KMS-11 (cell line): ENCODE data around the gene SELENOW.
"Not testable (repeated sequence)": the region's sequence is repeated elsewhere in the genome, so short reads cannot be mapped to it uniquely, and the experiment has no call there.

ENCODE experiments used
- H2AFZ ChIP-seq: fragments of 200-600 bp; sonication (generic); 2 replicates; pipeline ENCODE4 v1.6.1; 2016; ENCODE audit warnings: antibody characterized with exemption, mixed run types, low read depth
- H3K27ac ChIP-seq: fragments of 200-600 bp; sonication (generic); 2 replicates; pipeline ENCODE4 v1.6.1; 2016; ENCODE audit warnings: mild to moderate bottlenecking, mixed run types
- H3K27me3 ChIP-seq: fragments of 200-600 bp; sonication (generic); 2 replicates; pipeline ENCODE4 v1.6.1; 2017; ENCODE audit warnings: mild to moderate bottlenecking, low read depth, mixed run types, moderate library complexity; ENCODE audit not compliant: insufficient read depth
- H3K36me3 ChIP-seq: fragments of 200-600 bp; sonication (generic); 2 replicates; pipeline ENCODE4 v1.6.1; 2017; ENCODE audit warnings: mild to moderate bottlenecking, mixed run types; ENCODE audit not compliant: insufficient read depth
- H3K4me1 ChIP-seq: fragments of 200-600 bp; sonication (generic); 2 replicates; pipeline ENCODE4 v1.6.1; 2016; ENCODE audit warnings: mild to moderate bottlenecking, low read depth, mixed run types; ENCODE audit not compliant: poor library complexity, severe bottlenecking
- H3K4me2 ChIP-seq: fragments of 200-600 bp; sonication (generic); 2 replicates; pipeline ENCODE4 v1.7.0; 2016; ENCODE audit warnings: mild to moderate bottlenecking, mixed run types
- H3K4me3 ChIP-seq: fragments of 200-600 bp; sonication (generic); IDR thresholded peaks from 2 replicates; pipeline ENCODE4 v1.6.1; 2017; ENCODE audit warnings: low read depth, low read length, mixed read lengths; ENCODE audit not compliant: insufficient read depth
- H3K79me2 ChIP-seq: fragments of 200-600 bp; sonication (generic); 2 replicates; pipeline ENCODE4 v1.6.1; 2016; ENCODE audit warnings: low read depth, mixed run types; ENCODE audit not compliant: insufficient read depth
- H3K9ac ChIP-seq: fragments of 200-600 bp; sonication (generic); 2 replicates; pipeline ENCODE4 v1.6.1; 2016; ENCODE audit warnings: mild to moderate bottlenecking, mixed run types
- H4K20me1 ChIP-seq: fragments of 200-600 bp; sonication (generic); 2 replicates; pipeline ENCODE4 v1.6.1; 2016; ENCODE audit warnings: mild to moderate bottlenecking, mixed run types; ENCODE audit not compliant: insufficient read depth
- TF ChIP-seq, protein P1 (sequence below): fragments of 200-600 bp; sonication (generic); conservative IDR thresholded peaks from 2 replicates; pipeline ENCODE4 v1.6.1; 2017; ENCODE audit warnings: low read depth, mild to moderate bottlenecking, antibody characterized with exemption, low read length, moderate library complexity, mixed read lengths

The SELENOW gene

DNA sequence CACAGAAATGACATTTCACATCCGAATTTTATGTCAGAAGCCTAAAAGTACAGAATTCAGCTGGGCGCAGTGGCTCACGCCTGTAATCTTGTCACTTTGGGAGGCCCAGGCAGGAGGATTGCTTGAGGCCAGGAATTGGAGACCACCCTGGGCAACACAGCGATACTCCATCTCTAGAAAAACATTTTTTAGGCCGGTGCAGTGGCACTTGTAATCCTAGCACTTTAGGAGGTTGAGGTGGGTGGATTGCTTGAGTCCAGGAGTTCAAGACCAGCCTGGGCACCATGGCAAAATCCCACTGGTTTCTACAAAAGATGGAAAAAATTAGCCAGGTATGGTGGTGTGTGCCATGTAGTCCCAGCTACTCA lies 17.9 kb upstream of the SELENOW start:
- TF ChIP-seq, protein P1, sequence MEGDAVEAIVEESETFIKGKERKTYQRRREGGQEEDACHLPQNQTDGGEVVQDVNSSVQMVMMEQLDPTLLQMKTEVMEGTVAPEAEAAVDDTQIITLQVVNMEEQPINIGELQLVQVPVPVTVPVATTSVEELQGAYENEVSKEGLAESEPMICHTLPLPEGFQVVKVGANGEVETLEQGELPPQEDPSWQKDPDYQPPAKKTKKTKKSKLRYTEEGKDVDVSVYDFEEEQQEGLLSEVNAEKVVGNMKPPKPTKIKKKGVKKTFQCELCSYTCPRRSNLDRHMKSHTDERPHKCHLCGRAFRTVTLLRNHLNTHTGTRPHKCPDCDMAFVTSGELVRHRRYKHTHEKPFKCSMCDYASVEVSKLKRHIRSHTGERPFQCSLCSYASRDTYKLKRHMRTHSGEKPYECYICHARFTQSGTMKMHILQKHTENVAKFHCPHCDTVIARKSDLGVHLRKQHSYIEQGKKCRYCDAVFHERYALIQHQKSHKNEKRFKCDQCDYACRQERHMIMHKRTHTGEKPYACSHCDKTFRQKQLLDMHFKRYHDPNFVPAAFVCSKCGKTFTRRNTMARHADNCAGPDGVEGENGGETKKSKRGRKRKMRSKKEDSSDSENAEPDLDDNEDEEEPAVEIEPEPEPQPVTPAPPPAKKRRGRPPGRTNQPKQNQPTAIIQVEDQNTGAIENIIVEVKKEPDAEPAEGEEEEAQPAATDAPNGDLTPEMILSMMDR, result no peak
- Histone ChIP-seq H3K36me3 (peaks cover 10% of the 10 kb centered on the region; the same call in 1 of the 2 replicates), H3K4me2 (no peak overlapping the region), H2AFZ (no peak overlapping the region), H3K4me1 (peaks cover 5% of the 10 kb centered on the region), H3K27me3 (no peaks in the 10 kb centered on the region; the same call in 1 of the 2 replicates), H3K79me2 (no peaks in the 10 kb centered on the region), H3K4me3 (no peak overlapping the region), H4K20me1 (no peaks in the 10 kb centered on the region), H3K27ac (no peak overlapping the region), H3K9ac (no peak overlapping the region)

DNA sequence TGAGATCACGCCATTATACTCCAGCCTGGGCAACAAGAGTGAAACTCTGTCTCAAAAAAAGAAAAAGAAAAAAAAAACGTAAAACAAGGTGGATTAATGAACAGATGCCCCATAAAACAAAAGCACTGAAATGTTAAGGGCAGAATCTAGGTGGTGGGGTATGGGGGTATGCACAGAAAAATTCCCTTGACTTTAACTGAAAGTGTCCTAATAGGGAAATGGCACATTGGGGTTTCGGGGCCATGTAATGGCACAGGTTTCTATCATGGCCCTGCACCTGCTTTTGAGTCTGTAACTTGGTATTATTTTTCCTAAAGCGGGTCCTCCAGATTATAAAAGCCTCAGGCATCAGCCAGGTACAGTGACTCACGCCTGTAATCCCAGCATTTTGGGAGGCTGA lies 16.9 kb upstream of the SELENOW start:
- no peak overlapping the region for H3K4me2 ChIP-seq
- H4K20me1 ChIP-seq, result no peaks in the 10 kb centered on the region
- H3K79me2 ChIP-seq, result no peaks in the 10 kb centered on the region
- H3K4me1 ChIP-seq, result peaks cover 5% of the 10 kb centered on the region
- H3K9ac ChIP-seq, result no peak overlapping the region
- TF ChIP-seq, protein P1, result no peak
- H3K27ac ChIP-seq, result no peak overlapping the region
- peaks cover 2% of the 10 kb centered on the region; the same call in 1 of the 2 replicates for H3K36me3 ChIP-seq
- H2AFZ ChIP-seq, result no peak overlapping the region
- H3K27me3 ChIP-seq, result no peaks in the 10 kb centered on the region; the same call in 1 of the 2 replicates
- H3K4me3 ChIP-seq, result no peak overlapping the region

DNA sequence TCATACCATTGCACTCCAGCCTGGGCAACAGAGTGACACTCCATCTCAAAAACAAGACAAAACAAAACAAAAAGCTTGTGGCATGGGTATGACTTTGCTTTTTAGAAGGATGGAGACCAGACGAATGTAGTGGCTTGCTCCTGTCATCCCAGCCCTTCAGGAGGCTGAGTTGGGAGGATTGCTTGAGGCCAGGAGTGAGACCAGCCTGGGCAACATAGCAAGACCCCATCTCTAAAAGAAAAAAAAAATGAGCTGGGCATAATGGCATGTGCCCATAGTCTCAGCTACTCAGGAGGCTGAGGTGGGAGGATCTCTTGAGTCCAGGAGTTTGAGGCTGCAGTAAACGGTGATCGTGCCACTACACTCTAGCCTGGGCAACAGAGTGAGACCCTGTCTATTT lies 16.4 kb upstream of the SELENOW start:
- Histone ChIP-seq H3K27ac (no peak overlapping the region), H3K36me3 (no peaks in the 10 kb centered on the region), H3K4me2 (no peak overlapping the region), H2AFZ (no peak overlapping the region), H3K9ac (no peak overlapping the region), H3K27me3 (no peaks in the 10 kb centered on the region; the same call in 1 of the 2 replicates), H3K4me1 (peaks cover 5% of the 10 kb centered on the region), H4K20me1 (no peaks in the 10 kb centered on the region), H3K79me2 (no peaks in the 10 kb centered on the region), H3K4me3 (no peak overlapping the region)
- TF ChIP-seq, protein P1, result no peak

DNA sequence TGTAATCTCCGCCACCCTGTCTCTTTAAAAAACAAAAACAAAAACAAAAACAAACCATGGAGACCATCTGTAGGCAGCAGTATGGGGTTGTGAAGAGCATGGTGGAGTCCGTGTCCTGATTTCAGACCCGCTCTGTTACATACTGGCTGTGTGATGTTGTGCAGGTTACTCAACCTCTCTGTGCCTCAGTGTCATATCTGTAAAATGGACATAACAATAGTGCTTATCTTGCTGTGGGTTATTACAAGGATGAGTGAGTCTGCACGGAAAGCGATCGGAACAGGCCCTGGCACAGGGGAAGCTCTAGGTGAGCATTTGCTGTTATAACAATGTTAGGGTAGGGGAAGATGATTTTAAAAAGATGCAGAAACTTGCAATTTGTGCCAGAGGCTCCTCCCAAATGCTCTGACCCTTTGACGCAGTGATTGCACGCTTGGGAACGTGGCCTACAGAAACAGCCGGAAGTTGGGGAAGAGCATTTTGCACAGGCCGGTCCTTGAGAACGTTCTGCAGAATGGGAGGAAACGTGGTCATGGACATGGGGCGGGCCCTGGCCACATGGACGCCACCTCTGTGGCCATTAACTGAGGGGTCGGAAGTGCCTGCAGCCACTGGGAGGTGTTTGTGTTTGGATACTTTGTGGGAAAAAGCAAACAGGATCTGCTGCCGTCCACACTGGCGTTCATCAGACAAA lies 15.7 kb upstream of the SELENOW start:
- H3K27me3 ChIP-seq, result no peaks in the 10 kb centered on the region; the same call in 1 of the 2 replicates
- no peak overlapping the region for H3K4me2 ChIP-seq
- no peak overlapping the region for H3K27ac ChIP-seq
- H2AFZ ChIP-seq, result no peak overlapping the region
- no peak overlapping the region for H3K4me3 ChIP-seq
- no peaks in the 10 kb centered on the region for H4K20me1 ChIP-seq
- H3K79me2 ChIP-seq, result no peaks in the 10 kb centered on the region
- H3K4me1 ChIP-seq, result peaks cover 5% of the 10 kb centered on the region
- H3K9ac ChIP-seq, result no peak overlapping the region
- no peaks in the 10 kb centered on the region for H3K36me3 ChIP-seq
- TF ChIP-seq, protein P1, result no peak

DNA sequence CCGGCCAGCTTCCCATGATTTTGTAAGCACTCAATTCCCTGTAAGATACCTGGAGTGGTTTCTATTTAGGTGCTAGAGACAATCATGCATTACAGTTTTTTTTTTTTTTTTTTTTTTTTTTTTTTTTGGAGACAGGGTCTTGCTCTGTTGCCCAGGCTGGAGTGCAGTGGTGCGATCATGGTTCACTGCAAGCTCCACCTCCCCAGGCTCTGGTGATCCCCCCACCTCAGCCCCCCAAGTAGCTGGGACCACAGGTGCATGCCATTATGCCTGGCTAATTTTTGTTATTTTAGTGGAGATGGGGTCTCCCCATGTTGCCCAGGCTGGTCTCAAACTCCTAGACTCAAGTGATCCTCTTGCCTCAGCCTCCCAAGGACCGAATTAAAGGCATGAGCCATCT lies 13.8 kb upstream of the SELENOW start:
- not testable (repeated sequence) for H2AFZ ChIP-seq, H4K20me1 ChIP-seq, H3K27me3 ChIP-seq, H3K79me2 ChIP-seq, H3K4me3 ChIP-seq, H3K27ac ChIP-seq, H3K4me1 ChIP-seq, H3K9ac ChIP-seq, H3K36me3 ChIP-seq, H3K4me2 ChIP-seq
